GM12891 (cell line): ENCODE data around the gene GLYAT.

Source experiments
- PAX5 ChIP-seq: IDR thresholded peaks from 2 replicates; pipeline ENCODE4 v1.6.1; 2011; ENCODE audit warnings: low read length, moderate library complexity, mild to moderate bottlenecking; ENCODE audit not compliant: insufficient read depth, severe bottlenecking
- POLR2A ChIP-seq: IDR thresholded peaks from 2 replicates; pipeline ENCODE4 v1.6.1; 2011; ENCODE audit warnings: low read depth, low read length, control low read depth
- POLR2AphosphoS5 ChIP-seq: IDR thresholded peaks from 2 replicates; pipeline ENCODE4 v1.6.1; 2011; ENCODE audit warnings: low read depth, low read length, control low read depth

- TF ChIP-seq POLR2A, result no peak
- no peak for TF ChIP-seq PAX5
- no peak for TF ChIP-seq POLR2AphosphoS5
Measured at GRCh38 chr11:58775066-58775708, 43.4 kb upstream of the GLYAT start.
